RWPE1 (cell line): Measurements from ENCODE around the gene RNF180.
"Not testable (repeated sequence)": the region's sequence is repeated elsewhere in the genome, so short reads cannot be mapped to it uniquely, and the experiment has no call there.

Experiments used
- CTCF ChIA-PET: fragments of 350-600 bp; sonication (Branson Sonifier 250); formaldehyde crosslinking; extraction: SDS; loops from one replicate; lab custom pipeline; 2021; lab: Yijun Ruan, JAX
- POLR2A ChIA-PET: fragments of 400-600 bp; formaldehyde crosslinking; extraction: SDS; loops from one replicate; lab custom pipeline; 2020; ENCODE audit warnings: antibody characterized with exemption; ENCODE audit not compliant: low non-redundant PET; lab: Yijun Ruan, JAX
- DNase-seq: peaks from one replicate; pipeline ENCODE4 v3.0.0; 2012; ENCODE audit warnings: low spot score
- H3K27ac ChIP-seq: fragments of 450-650 bp; 2 replicates; pipeline ENCODE4 v1.5.1; 2017
- CTCF ChIP-seq: fragments of 450-650 bp; conservative IDR thresholded peaks from 2 replicates; pipeline ENCODE4 v1.5.1; 2017; ENCODE audit warnings: low read depth, mild to moderate bottlenecking

RNF180 gene

DNA sequence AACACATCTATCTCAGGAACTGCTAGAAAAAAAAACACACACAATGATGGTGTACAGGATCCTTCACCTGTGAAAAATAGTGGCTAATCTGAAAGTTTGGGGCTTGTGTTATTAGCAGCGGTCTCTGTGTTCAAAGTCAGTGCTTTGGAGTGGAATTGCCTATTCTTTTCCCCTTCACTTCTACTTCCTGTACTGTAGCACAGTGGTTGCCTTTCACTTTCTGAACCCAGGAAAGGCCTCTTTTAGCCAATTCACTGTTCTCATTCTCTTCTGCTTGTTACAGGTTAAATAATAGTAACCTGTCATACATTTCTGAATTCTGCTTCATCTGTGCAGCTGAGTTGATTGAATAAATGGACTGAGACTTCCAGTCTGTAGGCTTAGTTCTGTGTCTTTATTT, 178.9 kb downstream of the RNF180 start:
- CTCF ChIA-PET: interaction anchor here (1.5 kb wide), 1 partner anchor 268 kb away, joined by 4 read pairs; no protein-coding TSS in a partner anchor
- no peak for TF ChIP-seq CTCF
- no peak for DNase-seq
- POLR2A ChIA-PET: no interaction called here
- H3K27ac ChIP-seq: no peak overlapping the region

DNA sequence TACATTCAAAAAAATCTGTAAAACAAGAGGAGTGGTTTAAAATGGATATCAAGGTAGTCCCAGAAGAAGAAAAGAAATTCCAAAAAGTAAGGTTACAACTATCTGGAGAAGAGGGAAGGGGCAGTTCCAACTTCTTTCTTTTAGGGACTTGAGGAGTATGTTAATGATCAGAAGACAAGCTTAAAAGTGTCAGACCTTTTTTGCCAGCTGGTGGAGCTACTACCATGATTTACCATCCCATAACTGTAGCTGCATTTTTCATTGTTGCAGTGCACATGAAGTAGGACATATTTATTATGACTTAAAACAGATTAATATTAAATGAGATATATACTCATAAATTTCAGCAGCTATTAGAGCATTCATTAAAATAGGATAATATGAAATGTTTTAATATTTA, 181.7 kb downstream of the RNF180 start:
- H3K27ac ChIP-seq: no peak overlapping the region
- ChIA-PET CTCF (interaction anchor here (1.8 kb wide), 1 partner anchor 265 kb away, joined by 10 read pairs; no protein-coding TSS in a partner anchor), POLR2A (no interaction called here)
- peak; percentile 4 for DNase-seq
- TF ChIP-seq CTCF: no peak

DNA sequence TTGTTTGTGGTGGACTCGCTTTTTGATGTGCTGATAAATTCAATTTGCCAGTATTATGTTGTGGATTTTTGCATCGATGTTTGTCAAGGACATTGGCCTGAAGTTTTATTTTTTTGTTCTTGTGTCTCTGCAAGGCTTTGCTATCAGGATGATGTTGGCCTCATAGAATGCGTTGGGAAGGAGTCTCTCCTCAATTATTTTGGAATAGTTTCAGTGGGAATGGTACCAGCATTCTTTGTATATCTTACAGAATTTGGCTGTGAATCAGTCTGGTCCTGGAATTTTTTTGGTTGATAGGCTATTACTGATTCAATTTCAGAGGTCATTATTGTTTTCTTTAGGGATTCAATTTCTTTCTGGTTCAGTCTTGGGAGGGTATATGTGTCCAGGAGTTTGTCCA, 198.8 kb downstream of the RNF180 start:
- no peak for TF ChIP-seq CTCF
- H3K27ac ChIP-seq: no peak overlapping the region
- CTCF ChIA-PET: no interaction called here

GRCh38 chr5:64384765-64385164, 219.1 kb downstream of the RNF180 start:
- TF ChIP-seq CTCF: no peak
- no peak overlapping the region for H3K27ac ChIP-seq
- ChIA-PET CTCF (no interaction called here), POLR2A (no interaction called here)
- peak; percentile 29 for DNase-seq

More for the DNA sequence above, 198.8 kb downstream of the RNF180 start:
- DNase-seq: no peak
- POLR2A ChIA-PET: no interaction called here

DNA sequence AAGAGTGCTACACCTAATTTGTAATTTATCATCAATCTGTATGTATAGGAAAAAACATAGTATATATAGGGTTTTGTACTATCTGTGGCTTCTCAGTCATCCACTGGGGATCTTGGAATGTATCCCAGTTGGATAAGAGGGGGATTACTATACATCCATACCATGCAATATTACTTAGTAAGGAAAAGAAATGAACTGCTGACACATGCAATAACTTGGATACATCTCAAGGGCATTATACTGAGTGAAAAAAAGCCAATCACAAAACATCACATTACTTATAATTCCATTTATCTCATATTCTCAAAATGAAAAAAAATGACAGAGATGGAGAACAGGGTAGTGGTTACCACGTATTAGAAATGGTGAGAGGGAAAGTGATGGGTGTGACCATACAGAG, 231.9 kb downstream of the RNF180 start:
- TF ChIP-seq CTCF: no peak
- H3K27ac ChIP-seq: no peak overlapping the region
- no peak for DNase-seq
- ChIA-PET POLR2A (no interaction called here), CTCF (no interaction called here)

DNA sequence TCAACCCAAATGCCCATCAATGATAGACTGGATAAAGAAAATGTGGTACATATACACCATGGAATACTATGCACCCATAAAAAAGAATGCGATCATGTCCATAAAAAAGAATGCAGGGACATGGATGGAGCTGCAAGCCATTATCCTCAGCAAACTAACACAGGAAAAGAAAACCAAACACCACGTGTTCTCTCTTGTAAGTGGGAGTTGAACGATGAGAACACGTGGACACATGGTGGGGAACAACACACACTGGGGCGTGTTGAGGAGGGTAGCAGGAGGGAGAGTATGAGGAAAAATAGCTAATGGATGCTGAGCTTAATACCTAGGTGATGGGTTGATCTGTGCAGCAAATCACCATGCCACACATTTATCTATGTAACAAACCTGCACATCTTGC, 233.1 kb downstream of the RNF180 start:
- POLR2A ChIA-PET, CTCF ChIA-PET: not testable (repeated sequence)

GRCh38 chr5:64407103-64407825, 241.6 kb downstream of the RNF180 start:
- DNase-seq, H3K27ac ChIP-seq, POLR2A ChIA-PET: not testable (repeated sequence)
- CTCF ChIA-PET: interaction anchor here (0.6 kb wide), 1 partner anchor 121 kb away, joined by 3 read pairs; no protein-coding TSS in a partner anchor

More for the DNA sequence above, 233.1 kb downstream of the RNF180 start:
- not testable (repeated sequence) for H3K27ac ChIP-seq, DNase-seq
